Neural progenitor cell (in vitro differentiated cells): ENCODE results near the gene SKIC8. TPM values are rescaled to one million over a fixed set of nuclear protein-coding genes. Genes with fewer than 3 reads are reported as not detected.

ENCODE experiments used
- DNase-seq: peaks from one replicate; pipeline ENCODE4 v3.0.0-alpha.2; 2016; ENCODE audit warnings: low spot score
- H2AFZ ChIP-seq: fragments of 200-600 bp; sonication (generic); replicated peaks from 2 replicates; pipeline ENCODE4 v1.6.1; 2016; ENCODE audit warnings: antibody characterized with exemption
- H3F3A ChIP-seq: fragments of 200-600 bp; sonication (generic); 2 replicates; pipeline ENCODE4 v1.6.1; 2016; ENCODE audit warnings: antibody characterized with exemption, low read depth
- H3K27ac ChIP-seq: fragments of 200-600 bp; sonication (generic); 2 replicates; pipeline ENCODE4 v1.5.1; 2016; ENCODE audit warnings: mild to moderate bottlenecking
- H3K27me3 ChIP-seq: fragments of 200-600 bp; sonication (generic); 2 replicates; pipeline ENCODE4 v1.6.1; 2016; ENCODE audit warnings: mild to moderate bottlenecking, moderate library complexity
- H3K36me3 ChIP-seq: fragments of 200-600 bp; sonication (generic); 2 replicates; pipeline ENCODE4 v1.5.1; 2016
- H3K4me1 ChIP-seq: fragments of 200-600 bp; sonication (generic); 2 replicates; pipeline ENCODE4 v1.6.1; 2016; ENCODE audit warnings: mixed run types
- H3K4me2 ChIP-seq: fragments of 200-600 bp; sonication (generic); 2 replicates; pipeline ENCODE4 v1.6.1; 2016
- H3K4me3 ChIP-seq: fragments of 200-600 bp; sonication (generic); 2 replicates; pipeline ENCODE4 v1.5.1; 2016
- H3K79me2 ChIP-seq: fragments of 200-600 bp; sonication (generic); 2 replicates; pipeline ENCODE4 v1.6.1; 2016; ENCODE audit warnings: low read depth
- H3K9ac ChIP-seq: fragments of 200-600 bp; sonication (generic); 2 replicates; pipeline ENCODE4 v1.6.1; 2016
- H3K9me3 ChIP-seq: fragments of 200-600 bp; sonication (generic); 2 replicates; pipeline ENCODE4 v1.5.1; 2016; ENCODE audit warnings: low read depth
- H4K20me1 ChIP-seq: fragments of 200-600 bp; sonication (generic); 2 replicates; pipeline ENCODE4 v1.6.1; 2016; ENCODE audit warnings: low read depth
- H3K27ac Mint-ChIP-seq: 3 replicates; pipeline ENCODE4 v1.8.0; 2021; ENCODE audit warnings: mixed read lengths
- H3K27me3 Mint-ChIP-seq: 2 replicates; pipeline ENCODE4 v1.8.0; 2022; ENCODE audit warnings: low read depth, mild to moderate bottlenecking, inconsistent platforms, moderate library complexity, mixed read lengths; ENCODE audit not compliant: insufficient read depth
- H3K36me3 Mint-ChIP-seq: 3 replicates; pipeline ENCODE4 v1.8.0; 2021; ENCODE audit warnings: mixed read lengths
- H3K4me1 Mint-ChIP-seq: 3 replicates; pipeline ENCODE4 v1.8.0; 2021; ENCODE audit warnings: mixed read lengths
- H3K4me3 Mint-ChIP-seq: 3 replicates; pipeline ENCODE4 v1.8.0; 2021; ENCODE audit warnings: mild to moderate bottlenecking, moderate library complexity, mixed read lengths
- H3K9me3 Mint-ChIP-seq: 3 replicates; pipeline ENCODE4 v1.8.0; 2020; ENCODE audit warnings: mixed read lengths
- small RNA-seq: library from RNA; depleted of rRNA; stranded (forward); fragments of <200 nt; gene quantifications from one replicate; pipeline ENCODE3, GENCODE V24; 2015
- total RNA-seq: library from RNA; depleted of rRNA; stranded (reverse); fragments of >200 nt; gene quantifications from 2 replicates; pipeline ENCODE4 v1.2.3, GENCODE V29; 2015; ENCODE audit warnings: low replicate concordance
- TF ChIP-seq, protein P1 (sequence below): fragments of 200-600 bp; sonication (generic); IDR thresholded peaks from 2 replicates; pipeline ENCODE4 v1.5.1; 2017; ENCODE audit warnings: antibody characterized with exemption, mild to moderate bottlenecking

Gene SKIC8
- total RNA-seq, 1 donor from 2014 or later = 76.0 TPM

GRCh38 chr15:78233496-78233895 lies 65.9 kb downstream of the SKIC8 start:
- no peaks in the 10 kb centered on the region for H3K27me3 ChIP-seq
- Mint-ChIP-seq H3K4me1 (peaks cover 18% of the 10 kb centered on the region), H3K27me3 (peaks cover 3% of the 10 kb centered on the region), H3K27ac (peak overlapping the region; percentile 37), H3K36me3 (no peaks in the 10 kb centered on the region), H3K4me3 (no peak overlapping the region), H3K9me3 (no peaks in the 10 kb centered on the region)
- H3K4me1 ChIP-seq = peaks cover 7% of the 10 kb centered on the region
- no peaks in the 10 kb centered on the region for H3K36me3 ChIP-seq
- no peak overlapping the region for H2AFZ ChIP-seq
- no peak for DNase-seq
- no peaks in the 10 kb centered on the region for H3K9me3 ChIP-seq
- H4K20me1 ChIP-seq = no peaks in the 10 kb centered on the region
- TF ChIP-seq, protein P1, sequence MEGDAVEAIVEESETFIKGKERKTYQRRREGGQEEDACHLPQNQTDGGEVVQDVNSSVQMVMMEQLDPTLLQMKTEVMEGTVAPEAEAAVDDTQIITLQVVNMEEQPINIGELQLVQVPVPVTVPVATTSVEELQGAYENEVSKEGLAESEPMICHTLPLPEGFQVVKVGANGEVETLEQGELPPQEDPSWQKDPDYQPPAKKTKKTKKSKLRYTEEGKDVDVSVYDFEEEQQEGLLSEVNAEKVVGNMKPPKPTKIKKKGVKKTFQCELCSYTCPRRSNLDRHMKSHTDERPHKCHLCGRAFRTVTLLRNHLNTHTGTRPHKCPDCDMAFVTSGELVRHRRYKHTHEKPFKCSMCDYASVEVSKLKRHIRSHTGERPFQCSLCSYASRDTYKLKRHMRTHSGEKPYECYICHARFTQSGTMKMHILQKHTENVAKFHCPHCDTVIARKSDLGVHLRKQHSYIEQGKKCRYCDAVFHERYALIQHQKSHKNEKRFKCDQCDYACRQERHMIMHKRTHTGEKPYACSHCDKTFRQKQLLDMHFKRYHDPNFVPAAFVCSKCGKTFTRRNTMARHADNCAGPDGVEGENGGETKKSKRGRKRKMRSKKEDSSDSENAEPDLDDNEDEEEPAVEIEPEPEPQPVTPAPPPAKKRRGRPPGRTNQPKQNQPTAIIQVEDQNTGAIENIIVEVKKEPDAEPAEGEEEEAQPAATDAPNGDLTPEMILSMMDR = no peak
- H3F3A ChIP-seq = no peaks in the 10 kb centered on the region
- no peak overlapping the region for H3K9ac ChIP-seq
- no peak overlapping the region for H3K4me2 ChIP-seq
- no peaks in the 10 kb centered on the region for H3K79me2 ChIP-seq
- H3K4me3 ChIP-seq = no peak overlapping the region
- no peak overlapping the region for H3K27ac ChIP-seq

Small RNA genes lying within 50 kb of the gene (small RNA-seq; reads per million reads assigned to genes)
- not detected for gene AC090607.5

Other genes starting within 250 kb of the SKIC8 start
- gene TBC1D2B, start 221.9 kb downstream of the SKIC8 start, total RNA-seq = 11.7 and 18.6 TPM in 2 replicates
- gene SH2D7, start 207.0 kb downstream of the SKIC8 start, total RNA-seq = not detected in 2 replicates
- gene CIB2, start 168.2 kb downstream of the SKIC8 start, total RNA-seq = 40.6 and 52.0 TPM in 2 replicates
- 16.0 and 19.3 TPM in 2 replicates for gene IDH3A, start 150.2 kb downstream of the SKIC8 start, total RNA-seq
- gene ACSBG1, start 65.0 kb downstream of the SKIC8 start, total RNA-seq = 0.11 and 0.22 TPM in 2 replicates
- 0.12 TPM in 1 of 2 replicates, not detected in the other for gene DNAJA4, start 35.0 kb downstream of the SKIC8 start, total RNA-seq
- 320 and 454 TPM in 2 replicates for gene CRABP1, start 40.7 kb upstream of the SKIC8 start, total RNA-seq
- gene IREB2, start 138.6 kb upstream of the SKIC8 start, total RNA-seq = 55.7 and 87.7 TPM in 2 replicates
- gene HYKK, start 208.0 kb upstream of the SKIC8 start, total RNA-seq = 2.0 and 10.2 TPM in 2 replicates
- gene PSMA4, start 240.8 kb upstream of the SKIC8 start, total RNA-seq = 368 and 595 TPM in 2 replicates